ENCODE data around the gene SRSF6. TPM values are rescaled to one million over a fixed set of nuclear protein-coding genes. Genes with fewer than 3 reads are reported as not detected.

SRSF6 gene
- polyA plus RNA-seq, 2 of the 4 experiments (the other 2 are of a cell fraction) = 99.3 to 145 TPM

DNA sequence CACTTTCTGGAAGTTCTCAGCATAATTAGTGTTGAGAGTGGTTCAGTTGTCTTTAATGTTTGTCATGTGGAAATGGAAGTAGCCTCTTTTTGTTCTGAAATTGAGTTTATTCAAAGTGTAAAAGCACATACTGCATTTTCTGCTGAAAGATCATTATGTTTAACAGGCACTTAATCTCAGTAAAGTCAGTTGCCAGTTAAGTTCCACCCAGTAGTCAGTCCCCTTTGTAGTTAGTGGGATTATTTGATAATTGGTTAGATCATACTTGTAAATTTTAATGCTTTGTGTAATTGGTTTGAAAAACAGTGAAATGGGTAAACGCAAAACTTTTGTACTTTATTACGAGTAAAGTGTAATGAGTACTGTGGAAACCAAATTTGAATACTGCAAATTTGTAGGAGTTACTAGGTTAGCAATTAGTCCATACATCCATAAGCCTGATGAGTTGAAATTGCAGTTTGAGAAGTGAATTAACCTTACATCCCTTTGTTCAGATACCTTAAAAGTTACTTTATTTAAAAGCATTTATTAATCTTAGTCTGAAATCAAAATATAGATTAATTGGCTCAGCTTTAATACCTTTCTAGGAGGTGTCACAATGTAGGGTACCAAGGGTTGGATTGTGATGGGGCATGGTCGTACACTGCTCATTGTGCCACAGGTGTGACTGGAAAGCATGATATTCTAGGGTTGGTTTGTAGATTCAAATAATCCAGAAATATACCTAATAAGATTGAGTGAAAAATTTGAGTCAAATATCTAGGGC, 4.4 kb downstream of the SRSF6 start:
- CTCF ChIA-PET = no interaction called here
- no peak overlapping the region; the same call in 2 of the 3 replicates for H3K4me2 ChIP-seq

DNA sequence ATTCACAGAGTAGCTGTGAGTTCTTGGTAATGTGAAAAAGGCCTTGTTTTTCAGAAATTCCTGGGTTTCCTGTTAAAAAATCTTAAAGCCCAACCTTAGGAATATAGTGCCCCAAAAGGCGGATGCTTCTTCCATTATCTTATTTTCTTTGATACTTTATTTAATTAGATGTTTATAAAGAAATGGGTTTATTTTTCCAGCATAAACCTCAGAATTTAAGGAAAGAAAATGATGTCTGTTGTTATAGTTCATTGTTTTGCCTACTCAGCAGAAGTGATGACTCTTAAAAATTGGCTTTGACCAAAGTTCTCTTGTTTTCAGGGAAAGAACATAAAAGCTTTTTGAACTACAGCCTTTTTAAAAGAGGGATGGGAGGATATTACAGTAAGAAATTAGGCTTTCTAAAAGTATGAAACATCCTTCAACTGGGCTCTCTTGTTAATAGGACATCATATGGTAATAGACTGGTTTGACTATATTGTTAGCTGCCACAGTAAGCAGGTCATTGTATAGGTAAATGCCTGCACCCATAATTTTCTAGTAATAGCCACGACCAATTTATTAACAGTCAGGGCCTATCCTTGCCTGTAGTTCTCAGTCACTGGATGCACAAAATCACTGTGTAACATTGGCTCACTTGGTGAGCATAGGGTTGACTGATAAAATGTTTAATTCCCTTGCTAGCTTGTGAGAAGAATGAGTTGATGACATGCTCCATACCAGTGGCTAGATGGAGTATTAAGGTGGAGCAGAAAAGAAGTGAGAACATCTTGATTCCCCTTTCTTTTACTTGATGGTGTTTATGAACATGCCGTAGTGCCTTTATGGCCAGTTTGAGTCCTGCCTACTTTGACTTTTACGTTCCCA, 5.2 kb downstream of the SRSF6 start:
- Histone ChIP-seq H3K4me1 (peaks cover 18% of the 10 kb centered on the region; the same call in 2 of the 3 replicates), H3K4me3 (no peak overlapping the region), H3K27ac (no peak overlapping the region), H3K9me3 (no peaks in the 10 kb centered on the region), H3K4me2 (no peak overlapping the region)
- ChIA-PET CTCF (interaction anchor here (0.6 kb wide), 1 partner anchor 56 kb away, joined by 3 read pairs; no protein-coding TSS in a partner anchor), POLR2A (interaction anchor here (0.6 kb wide), 1 partner anchor 212 kb away, joined by 3 read pairs; no protein-coding TSS in a partner anchor)
- no peak for DNase-seq (ENCODE audit: low read depth in 1 of 2, low spot score in 1 of 2)
- no peak for FAIRE-seq
- ATAC-seq = no peak
- WGBS (ENCODE audit: missing lambda C conversion rate) = 82% methylated on average over 4 of the region's 4 CpGs
- TF ChIP-seq, protein P1, sequence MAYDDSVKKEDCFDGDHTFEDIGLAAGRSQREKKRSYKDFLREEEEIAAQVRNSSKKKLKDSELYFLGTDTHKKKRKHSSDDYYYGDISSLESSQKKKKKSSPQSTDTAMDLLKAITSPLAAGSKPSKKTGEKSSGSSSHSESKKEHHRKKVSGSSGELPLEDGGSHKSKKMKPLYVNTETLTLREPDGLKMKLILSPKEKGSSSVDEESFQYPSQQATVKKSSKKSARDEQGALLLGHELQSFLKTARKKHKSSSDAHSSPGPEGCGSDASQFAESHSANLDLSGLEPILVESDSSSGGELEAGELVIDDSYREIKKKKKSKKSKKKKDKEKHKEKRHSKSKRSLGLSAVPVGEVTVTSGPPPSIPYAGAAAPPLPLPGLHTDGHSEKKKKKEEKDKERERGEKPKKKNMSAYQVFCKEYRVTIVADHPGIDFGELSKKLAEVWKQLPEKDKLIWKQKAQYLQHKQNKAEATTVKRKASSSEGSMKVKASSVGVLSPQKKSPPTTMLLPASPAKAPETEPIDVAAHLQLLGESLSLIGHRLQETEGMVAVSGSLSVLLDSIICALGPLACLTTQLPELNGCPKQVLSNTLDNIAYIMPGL (CRISPR knock-in tag; IDR thresholded peaks at IDR 0.05; ENCODE audit: borderline replicate concordance) = peak; percentile 45; the same call in 1 of the 2 replicates
- TF ChIP-seq MAFK (IDR thresholded peaks at IDR 0.05; ENCODE audit: partially characterized antibody) = peak; percentile 95
- 0 out of 2 replicates have a peak, but pooled peaks have one; percentile 29 for TF ChIP-seq HOXA7 (CRISPR knock-in tag; IDR thresholded peaks at IDR 0.05)
- TF ChIP-seq ZC3H11A (IDR thresholded peaks at IDR 0.05) = 0 out of 2 replicates have a peak, but pooled peaks have one; percentile 2
- TF ChIP-seq, protein P2, sequence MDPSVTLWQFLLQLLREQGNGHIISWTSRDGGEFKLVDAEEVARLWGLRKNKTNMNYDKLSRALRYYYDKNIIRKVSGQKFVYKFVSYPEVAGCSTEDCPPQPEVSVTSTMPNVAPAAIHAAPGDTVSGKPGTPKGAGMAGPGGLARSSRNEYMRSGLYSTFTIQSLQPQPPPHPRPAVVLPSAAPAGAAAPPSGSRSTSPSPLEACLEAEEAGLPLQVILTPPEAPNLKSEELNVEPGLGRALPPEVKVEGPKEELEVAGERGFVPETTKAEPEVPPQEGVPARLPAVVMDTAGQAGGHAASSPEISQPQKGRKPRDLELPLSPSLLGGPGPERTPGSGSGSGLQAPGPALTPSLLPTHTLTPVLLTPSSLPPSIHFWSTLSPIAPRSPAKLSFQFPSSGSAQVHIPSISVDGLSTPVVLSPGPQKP (IDR thresholded peaks at IDR 0.05; ENCODE audit: low read depth, low read length) = no peak
- TF ChIP-seq JUN (IDR thresholded peaks at IDR 0.05) = peak in 1 of 2 experiments; percentile 23; a peak in 1 of 5 replicates
- no peak for TF ChIP-seq MYC (IDR thresholded peaks at IDR 0.05; ENCODE audit: borderline replicate concordance, low read length)
- no peak for TF ChIP-seq HOXB13 (CRISPR knock-in tag; IDR thresholded peaks at IDR 0.05; ENCODE audit: low read depth)
- peak; percentile 79; the same call in 1 of the 2 replicates for TF ChIP-seq POLR2AphosphoS2 (conservative IDR thresholded peaks at IDR 0.05; ENCODE audit: low read length)
- no peak for TF ChIP-seq CHD4 (IDR thresholded peaks at IDR 0.05; ENCODE audit: borderline replicate concordance)

More for the DNA sequence above, 4.4 kb downstream of the SRSF6 start:
- peaks cover 18% of the 10 kb centered on the region; the same call in 2 of the 3 replicates for H3K4me1 ChIP-seq
- no peaks in the 10 kb centered on the region for H3K9me3 ChIP-seq
- ATAC-seq (no peak), FAIRE-seq (no peak), DNase-seq (ENCODE audit: low read depth in 1 of 2, low spot score in 1 of 2) (no peak)
- H3K27ac ChIP-seq = no peak overlapping the region
- POLR2A ChIA-PET = no interaction called here
- TF ChIP-seq, protein P1 (CRISPR knock-in tag; IDR thresholded peaks at IDR 0.05; ENCODE audit: borderline replicate concordance) = peak; percentile 47; the same call in 1 of the 2 replicates
- TF ChIP-seq POLR2AphosphoS2 (conservative IDR thresholded peaks at IDR 0.05; ENCODE audit: low read length) (0 out of 2 replicates have a peak, but pooled peaks have one; percentile 2), ZNF302 (CRISPR knock-in tag; IDR thresholded peaks at IDR 0.05) (no peak), HOXA7 (CRISPR knock-in tag; IDR thresholded peaks at IDR 0.05) (peak; percentile 70), RARB (CRISPR knock-in tag; IDR thresholded peaks at IDR 0.05) (0 out of 2 replicates have a peak, but pooled peaks have one; percentile 54), TFCP2L1 (CRISPR knock-in tag; IDR thresholded peaks at IDR 0.05) (peak; percentile 76)
- H3K4me3 ChIP-seq = no peak overlapping the region
- 95% methylated on average over 3 of the region's 3 CpGs for WGBS (ENCODE audit: missing lambda C conversion rate)
